ENCODE results near the gene PTPRT.

GRCh38 chr20:42530855-42531448, 658.8 kb downstream of the PTPRT start:
- TF ChIP-seq ZSCAN21 (CRISPR knock-in tag; IDR thresholded peaks at IDR 0.05; ENCODE audit: borderline replicate concordance) (no peak), CTCF (CRISPR knock-in tag; IDR thresholded peaks at IDR 0.05) (peak; percentile 74), ZNF143 (CRISPR knock-in tag; IDR thresholded peaks at IDR 0.05) (no peak), MBNL3 (CRISPR knock-in tag; conservative IDR thresholded peaks at IDR 0.05) (no peak), ERF (CRISPR knock-in tag; IDR thresholded peaks at IDR 0.05) (no peak), ZNF639 (CRISPR knock-in tag; conservative IDR thresholded peaks at IDR 0.05) (no peak), ZNF451 (CRISPR knock-in tag; IDR thresholded peaks at IDR 0.05) (no peak), RAD51 (IDR thresholded peaks at IDR 0.05; ENCODE audit: borderline replicate concordance) (no peak), GFI1 (CRISPR knock-in tag; IDR thresholded peaks at IDR 0.05; ENCODE audit: borderline replicate concordance) (no peak), TFE3 (CRISPR knock-in tag; IDR thresholded peaks at IDR 0.05) (no peak), MIXL1 (CRISPR knock-in tag; IDR thresholded peaks at IDR 0.05) (no peak), ATF7 (IDR thresholded peaks at IDR 0.05) (no peak), ATF7 (CRISPR knock-in tag; IDR thresholded peaks at IDR 0.05) (no peak)
